ENCODE results near the gene MALRD1.

Gene MALRD1

DNA sequence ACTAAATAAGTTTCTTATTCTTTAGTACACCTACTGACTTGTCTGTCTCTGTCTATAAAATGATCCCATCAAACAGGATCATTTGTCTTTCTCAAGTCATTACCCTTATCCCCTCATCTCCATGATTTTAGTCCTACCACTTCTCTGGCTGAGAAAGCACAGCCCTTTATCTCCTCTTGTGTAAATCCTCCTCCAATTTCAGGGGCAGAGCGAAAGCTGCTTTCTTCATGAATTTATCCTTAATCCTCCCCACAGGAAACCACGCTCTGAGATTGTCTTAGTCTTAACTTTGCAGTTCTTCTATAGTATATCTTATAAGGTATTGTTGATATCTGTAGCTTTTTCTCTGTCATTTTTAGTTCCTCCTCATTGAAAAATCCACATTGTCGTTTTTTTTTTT is 528.0 kb downstream of the MALRD1 start:
- DNase-seq (ENCODE audit: low read depth, low spot score): no peak
- H3K4me3 ChIP-seq (ENCODE audit: low read depth, low read length): no peak overlapping the region
- in situ Hi-C loops (cut with HindIII; ENCODE audit: low sequenced_read_pairs): no loop called here
- no peak for TF ChIP-seq CTCF (IDR thresholded peaks at IDR 0.05; ENCODE audit: low read depth, low read length)

GRCh38 chr10:19577381-19577780 is 528.8 kb downstream of the MALRD1 start:
- no peak for TF ChIP-seq CTCF (IDR thresholded peaks at IDR 0.05; ENCODE audit: low read depth, low read length)
- H3K4me3 ChIP-seq (ENCODE audit: low read depth, low read length): no peak overlapping the region
- in situ Hi-C loops (cut with HindIII; ENCODE audit: low sequenced_read_pairs): no loop called here
- DNase-seq (ENCODE audit: low read depth, low spot score): no peak

GRCh38 chr10:19577807-19578206 is 529.2 kb downstream of the MALRD1 start:
- in situ Hi-C loops (cut with HindIII; ENCODE audit: low sequenced_read_pairs): no loop called here
- TF ChIP-seq CTCF (IDR thresholded peaks at IDR 0.05; ENCODE audit: low read depth, low read length): no peak
- DNase-seq (ENCODE audit: low read depth, low spot score): no peak
- no peak overlapping the region for H3K4me3 ChIP-seq (ENCODE audit: low read depth, low read length)

DNA sequence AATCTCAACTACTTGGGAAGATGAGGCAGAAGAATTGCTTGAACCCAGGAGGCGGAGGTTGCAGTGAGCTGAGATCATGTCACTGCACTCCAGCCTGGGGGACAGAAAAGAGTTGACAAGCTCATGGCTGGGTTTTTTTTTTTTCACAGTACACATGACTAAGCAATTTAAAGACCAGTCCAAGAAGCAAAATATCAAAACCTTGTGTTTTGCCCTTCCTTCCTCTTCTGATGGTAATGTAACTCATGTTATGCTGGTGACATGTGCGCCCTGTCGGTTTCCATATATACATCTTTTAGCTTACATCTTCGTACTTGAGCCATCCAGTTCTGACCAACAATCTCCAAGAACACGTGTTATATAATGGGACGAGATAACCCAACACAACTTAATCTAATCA is 530.0 kb downstream of the MALRD1 start:
- in situ Hi-C loops (cut with HindIII; ENCODE audit: low sequenced_read_pairs): no loop called here
- DNase-seq (ENCODE audit: low read depth, low spot score): no peak
- no peak overlapping the region for H3K4me3 ChIP-seq (ENCODE audit: low read depth, low read length)
- no peak for TF ChIP-seq CTCF (IDR thresholded peaks at IDR 0.05; ENCODE audit: low read depth, low read length)

GRCh38 chr10:19579761-19580545 is 531.4 kb downstream of the MALRD1 start:
- in situ Hi-C loops (cut with HindIII; ENCODE audit: low sequenced_read_pairs): no loop called here
- no peak overlapping the region for H3K4me3 ChIP-seq (ENCODE audit: low read depth, low read length)
- TF ChIP-seq CTCF (IDR thresholded peaks at IDR 0.05; ENCODE audit: low read depth, low read length): no peak
- DNase-seq (ENCODE audit: low read depth, low spot score): no peak

GRCh38 chr10:19580691-19581090 is 532.1 kb downstream of the MALRD1 start:
- in situ Hi-C loops (cut with HindIII; ENCODE audit: low sequenced_read_pairs): no loop called here
- TF ChIP-seq CTCF (IDR thresholded peaks at IDR 0.05; ENCODE audit: low read depth, low read length): no peak
- no peak for DNase-seq (ENCODE audit: low read depth, low spot score)
- no peak overlapping the region for H3K4me3 ChIP-seq (ENCODE audit: low read depth, low read length)

Measured in astrocyte of the spinal cord (primary cell).